OCI-LY1 (cell line): Measurements from ENCODE around the gene FAM185A.

Source experiments
- EZH2 ChIP-seq: fragments of 200-600 bp; sonication (generic), shearing (Covaris generic); IDR thresholded peaks from 2 replicates; pipeline ENCODE4 v1.8.0; 2017; ENCODE audit warnings: borderline replicate concordance, mixed run types, mild to moderate bottlenecking, antibody characterized with exemption, low read length, moderate library complexity, mixed read lengths
- TF ChIP-seq, protein P1 (sequence below): fragments of 200-600 bp; sonication (generic), shearing (Covaris generic); IDR thresholded peaks from 2 replicates; pipeline ENCODE4 v1.5.1; 2017; ENCODE audit warnings: mild to moderate bottlenecking, antibody characterized with exemption, low read length, moderate library complexity, mixed read lengths

GRCh38 chr7:102849079-102849478, 100.3 kb downstream of the FAM185A start:
- TF ChIP-seq EZH2 = no peak
- TF ChIP-seq, protein P1, sequence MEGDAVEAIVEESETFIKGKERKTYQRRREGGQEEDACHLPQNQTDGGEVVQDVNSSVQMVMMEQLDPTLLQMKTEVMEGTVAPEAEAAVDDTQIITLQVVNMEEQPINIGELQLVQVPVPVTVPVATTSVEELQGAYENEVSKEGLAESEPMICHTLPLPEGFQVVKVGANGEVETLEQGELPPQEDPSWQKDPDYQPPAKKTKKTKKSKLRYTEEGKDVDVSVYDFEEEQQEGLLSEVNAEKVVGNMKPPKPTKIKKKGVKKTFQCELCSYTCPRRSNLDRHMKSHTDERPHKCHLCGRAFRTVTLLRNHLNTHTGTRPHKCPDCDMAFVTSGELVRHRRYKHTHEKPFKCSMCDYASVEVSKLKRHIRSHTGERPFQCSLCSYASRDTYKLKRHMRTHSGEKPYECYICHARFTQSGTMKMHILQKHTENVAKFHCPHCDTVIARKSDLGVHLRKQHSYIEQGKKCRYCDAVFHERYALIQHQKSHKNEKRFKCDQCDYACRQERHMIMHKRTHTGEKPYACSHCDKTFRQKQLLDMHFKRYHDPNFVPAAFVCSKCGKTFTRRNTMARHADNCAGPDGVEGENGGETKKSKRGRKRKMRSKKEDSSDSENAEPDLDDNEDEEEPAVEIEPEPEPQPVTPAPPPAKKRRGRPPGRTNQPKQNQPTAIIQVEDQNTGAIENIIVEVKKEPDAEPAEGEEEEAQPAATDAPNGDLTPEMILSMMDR = no peak
